Nephron (organoid): ENCODE data around the gene GALNTL6.

Experiments
- H3K27ac Mint-ChIP-seq, 3 experiments: 2 replicates each; pipeline ENCODE4 v1.8.0; 2020; ENCODE audit warnings: mixed read lengths in 3 of 3, mild to moderate bottlenecking in 2 of 3, moderate library complexity in 1 of 3
- H3K27me3 Mint-ChIP-seq: 2 replicates; pipeline ENCODE4 v1.8.0; 2021; ENCODE audit warnings: low read depth, mild to moderate bottlenecking, moderate library complexity, mixed read lengths
- H3K36me3 Mint-ChIP-seq: 2 replicates; pipeline ENCODE4 v1.8.0; 2020; ENCODE audit warnings: low read depth, mixed read lengths
- H3K4me1 Mint-ChIP-seq: 2 replicates; pipeline ENCODE4 v1.8.0; 2020; ENCODE audit warnings: mixed read lengths
- H3K4me3 Mint-ChIP-seq, 3 experiments: 2 replicates each; pipeline ENCODE4 v1.8.0; 2020; ENCODE audit warnings: mild to moderate bottlenecking in 3 of 3, mixed read lengths in 3 of 3, moderate library complexity in 2 of 3
- H3K9me3 Mint-ChIP-seq: 2 replicates; pipeline ENCODE4 v1.8.0; 2020; ENCODE audit warnings: mixed read lengths
- TF ChIP-seq, protein P1 (sequence below), 3 experiments: fragments of 200-600 bp; sonication (generic); IDR thresholded peaks; one replicate each; pipeline ENCODE4 v1.5.0; 2021; ENCODE audit warnings: antibody characterized with exemption in 3 of 3; ENCODE audit not compliant: unreplicated experiment in 3 of 3

Gene GALNTL6

DNA sequence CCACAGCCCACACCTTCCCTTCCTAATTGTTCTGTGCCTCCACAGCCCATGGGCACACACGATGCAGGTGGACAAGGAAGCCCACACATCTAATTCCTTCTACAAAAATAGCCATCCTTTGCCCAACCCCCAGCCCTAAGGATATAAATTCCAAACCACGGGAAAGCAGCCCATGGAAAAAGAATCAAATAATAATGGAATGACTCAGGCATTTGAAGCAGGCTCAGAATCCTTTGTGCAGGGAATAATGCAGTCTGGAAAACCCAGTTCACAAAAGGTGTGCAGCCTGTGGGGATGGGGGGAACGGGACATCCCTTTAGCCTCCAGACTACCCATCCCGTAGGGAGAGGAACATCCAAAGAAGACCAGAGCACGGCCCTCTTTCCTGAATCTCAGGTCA, 1013.1 kb downstream of the GALNTL6 start:
- H3K36me3 Mint-ChIP-seq = no peaks in the 10 kb centered on the region
- no peak overlapping the region for H3K27ac Mint-ChIP-seq
- no peaks in the 10 kb centered on the region for H3K9me3 Mint-ChIP-seq
- TF ChIP-seq, protein P1, sequence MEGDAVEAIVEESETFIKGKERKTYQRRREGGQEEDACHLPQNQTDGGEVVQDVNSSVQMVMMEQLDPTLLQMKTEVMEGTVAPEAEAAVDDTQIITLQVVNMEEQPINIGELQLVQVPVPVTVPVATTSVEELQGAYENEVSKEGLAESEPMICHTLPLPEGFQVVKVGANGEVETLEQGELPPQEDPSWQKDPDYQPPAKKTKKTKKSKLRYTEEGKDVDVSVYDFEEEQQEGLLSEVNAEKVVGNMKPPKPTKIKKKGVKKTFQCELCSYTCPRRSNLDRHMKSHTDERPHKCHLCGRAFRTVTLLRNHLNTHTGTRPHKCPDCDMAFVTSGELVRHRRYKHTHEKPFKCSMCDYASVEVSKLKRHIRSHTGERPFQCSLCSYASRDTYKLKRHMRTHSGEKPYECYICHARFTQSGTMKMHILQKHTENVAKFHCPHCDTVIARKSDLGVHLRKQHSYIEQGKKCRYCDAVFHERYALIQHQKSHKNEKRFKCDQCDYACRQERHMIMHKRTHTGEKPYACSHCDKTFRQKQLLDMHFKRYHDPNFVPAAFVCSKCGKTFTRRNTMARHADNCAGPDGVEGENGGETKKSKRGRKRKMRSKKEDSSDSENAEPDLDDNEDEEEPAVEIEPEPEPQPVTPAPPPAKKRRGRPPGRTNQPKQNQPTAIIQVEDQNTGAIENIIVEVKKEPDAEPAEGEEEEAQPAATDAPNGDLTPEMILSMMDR (IDR thresholded peaks at IDR 0.05; ENCODE audit: unreplicated experiment in 3 of 3) = no peak
- H3K27me3 Mint-ChIP-seq = peaks cover 3% of the 10 kb centered on the region
- no peak overlapping the region for H3K4me3 Mint-ChIP-seq
- no peaks in the 10 kb centered on the region for H3K4me1 Mint-ChIP-seq

- Mint-ChIP-seq H3K4me1 (no peaks in the 10 kb centered on the region), H3K9me3 (no peaks in the 10 kb centered on the region), H3K27ac (no peak overlapping the region), H3K4me3 (no peak overlapping the region), H3K36me3 (no peaks in the 10 kb centered on the region), H3K27me3 (peaks cover 3% of the 10 kb centered on the region)
- TF ChIP-seq, protein P1 (IDR thresholded peaks at IDR 0.05; ENCODE audit: unreplicated experiment in 3 of 3) = no peak
Observed at GRCh38 chr4:172826861-172827260, 1013.7 kb downstream of the GALNTL6 start.

- no peak overlapping the region for H3K4me3 Mint-ChIP-seq
- TF ChIP-seq, protein P1 (IDR thresholded peaks at IDR 0.05; ENCODE audit: unreplicated experiment in 3 of 3) = peak; percentile 60 to 68 (median 63)
- H3K4me1 Mint-ChIP-seq = no peaks in the 10 kb centered on the region
- H3K27ac Mint-ChIP-seq = no peak overlapping the region
- H3K36me3 Mint-ChIP-seq = no peaks in the 10 kb centered on the region
- H3K27me3 Mint-ChIP-seq = peaks cover 3% of the 10 kb centered on the region
- H3K9me3 Mint-ChIP-seq = no peaks in the 10 kb centered on the region
Observed at GRCh38 chr4:172830295-172830764, 1017.1 kb downstream of the GALNTL6 start.

DNA sequence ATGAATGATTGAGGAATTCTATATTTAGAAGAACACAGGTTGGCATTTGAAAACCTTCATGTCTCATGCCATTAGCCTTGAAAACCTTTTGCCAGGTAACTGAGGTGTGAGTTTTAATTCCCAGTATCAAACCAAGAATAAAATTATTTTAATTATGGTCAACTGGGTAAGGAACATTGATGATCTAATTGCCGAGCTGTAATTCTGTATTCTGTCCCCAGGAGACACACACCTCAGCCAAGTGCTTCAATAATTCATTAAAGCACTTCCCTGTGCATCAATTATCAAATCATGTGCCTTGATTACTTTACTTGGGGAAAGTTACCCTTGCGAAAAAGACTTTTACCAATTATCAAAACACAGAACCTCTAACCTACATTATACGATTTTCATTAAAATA, 1023.5 kb downstream of the GALNTL6 start:
- Mint-ChIP-seq H3K9me3 (no peaks in the 10 kb centered on the region), H3K4me3 (no peak overlapping the region), H3K36me3 (no peaks in the 10 kb centered on the region), H3K27ac (no peak overlapping the region), H3K27me3 (no peaks in the 10 kb centered on the region), H3K4me1 (peaks cover 5% of the 10 kb centered on the region)
- TF ChIP-seq, protein P1 (IDR thresholded peaks at IDR 0.05; ENCODE audit: unreplicated experiment in 3 of 3) = no peak

- Mint-ChIP-seq H3K4me1 (peaks cover 7% of the 10 kb centered on the region), H3K9me3 (no peaks in the 10 kb centered on the region), H3K27ac (no peak overlapping the region), H3K27me3 (no peaks in the 10 kb centered on the region), H3K4me3 (no peak overlapping the region), H3K36me3 (no peaks in the 10 kb centered on the region)
- TF ChIP-seq, protein P1 (IDR thresholded peaks at IDR 0.05; ENCODE audit: unreplicated experiment in 3 of 3) = no peak
Observed at GRCh38 chr4:172838111-172838510, 1024.9 kb downstream of the GALNTL6 start.

DNA sequence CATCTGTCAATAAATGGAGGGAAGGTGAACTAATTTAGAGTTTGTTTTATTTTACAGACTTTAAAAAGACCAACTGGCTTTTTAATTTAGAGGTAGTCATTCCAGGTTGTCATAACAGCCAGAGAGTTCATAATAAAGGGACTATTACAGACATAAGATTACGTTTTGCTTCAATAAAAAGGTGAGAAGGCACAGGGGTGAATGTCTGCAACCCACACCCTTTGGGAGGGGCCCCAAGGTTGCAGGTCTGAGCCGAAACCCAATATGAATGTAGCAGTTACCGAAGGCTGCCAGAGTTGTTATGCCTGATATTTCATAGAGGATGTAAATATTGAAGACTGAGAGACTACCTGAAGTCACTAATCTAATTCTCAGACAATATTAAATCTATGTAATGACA, 1025.7 kb downstream of the GALNTL6 start:
- no peak overlapping the region for H3K27ac Mint-ChIP-seq

More for the DNA sequence above, 1025.7 kb downstream of the GALNTL6 start:
- H3K9me3 Mint-ChIP-seq = no peaks in the 10 kb centered on the region
- no peaks in the 10 kb centered on the region for H3K36me3 Mint-ChIP-seq
- TF ChIP-seq, protein P1 (IDR thresholded peaks at IDR 0.05; ENCODE audit: unreplicated experiment in 3 of 3) = no peak
- H3K27me3 Mint-ChIP-seq = no peaks in the 10 kb centered on the region
- H3K4me3 Mint-ChIP-seq = no peak overlapping the region
- peaks cover 11% of the 10 kb centered on the region for H3K4me1 Mint-ChIP-seq
